Endodermal cell (in vitro differentiated cells): ENCODE measurements around the gene QSOX2. TPM values are rescaled to one million over a fixed set of nuclear protein-coding genes. Genes with fewer than 3 reads are reported as not detected.
"Not testable (repeated sequence)": the region's sequence is repeated elsewhere in the genome, so short reads cannot be mapped to it uniquely, and the experiment has no call there.

Experiments used
- DNase-seq: peaks from one replicate; pipeline ENCODE4 v3.0.0-alpha.2; 2017
- H3K27ac ChIP-seq: 2 replicates; pipeline ENCODE4 v1.5.1; 2013; ENCODE audit warnings: mild to moderate bottlenecking, low read depth, low read length, moderate library complexity
- H3K27me3 ChIP-seq: 2 replicates; pipeline ENCODE4 v1.6.1; 2013; ENCODE audit warnings: mild to moderate bottlenecking, low read length, moderate library complexity; ENCODE audit not compliant: insufficient read depth, control insufficient read depth, poor library complexity, severe bottlenecking
- H3K36me3 ChIP-seq: 2 replicates; pipeline ENCODE4 v1.7.0; 2013; ENCODE audit warnings: mild to moderate bottlenecking, low read length, moderate library complexity; ENCODE audit not compliant: control insufficient read depth, insufficient read depth
- H3K4me1 ChIP-seq: one replicate; pipeline ENCODE4 v1.7.0; 2013; ENCODE audit warnings: low read length; ENCODE audit not compliant: control insufficient read depth, insufficient read depth
- H3K4me3 ChIP-seq: 2 replicates; pipeline ENCODE4 v1.5.1; 2013; ENCODE audit warnings: mild to moderate bottlenecking, low read length, moderate library complexity
- H3K9ac ChIP-seq: 2 replicates; pipeline ENCODE4 v1.6.1; 2013; ENCODE audit warnings: mild to moderate bottlenecking, low read length, moderate library complexity; ENCODE audit not compliant: poor library complexity, severe bottlenecking; ENCODE audit errors: extremely low read depth
- H3K9me3 ChIP-seq: 2 replicates; pipeline ENCODE4 v1.6.1; 2013; ENCODE audit warnings: mild to moderate bottlenecking, low read length, moderate library complexity; ENCODE audit not compliant: control insufficient read depth
- H3K27ac Mint-ChIP-seq: 2 replicates; pipeline ENCODE4 v1.8.0; 2020; ENCODE audit warnings: mixed read lengths
- H3K27me3 Mint-ChIP-seq: 2 replicates; pipeline ENCODE4 v1.8.0; 2021; ENCODE audit warnings: mild to moderate bottlenecking, mixed read lengths; ENCODE audit not compliant: insufficient read depth
- H3K36me3 Mint-ChIP-seq: 2 replicates; pipeline ENCODE4 v1.8.0; 2020; ENCODE audit warnings: low read depth, mixed read lengths
- H3K4me1 Mint-ChIP-seq: 2 replicates; pipeline ENCODE4 v1.8.0; 2020; ENCODE audit warnings: mixed read lengths
- H3K4me3 Mint-ChIP-seq: 2 replicates; pipeline ENCODE4 v1.8.0; 2020; ENCODE audit warnings: mild to moderate bottlenecking, moderate library complexity, mixed read lengths
- H3K9me3 Mint-ChIP-seq: 2 replicates; pipeline ENCODE4 v1.8.0; 2020; ENCODE audit warnings: mild to moderate bottlenecking, mixed read lengths
- WGBS, 2 experiments: methylation state at CpG; one replicate each; pipeline versions ENCODE4 v1.1.5 to v1.1.7; 2013; ENCODE audit warnings: missing lambda C conversion rate in 2 of 2, mixed read lengths in 1 of 2; ENCODE audit not compliant: insufficient coverage in 1 of 2, insufficient read length in 1 of 2; 5-methylcytosine and 5-hydroxymethylcytosine counted together
- total RNA-seq, 2 donors: library from RNA; stranded (reverse); fragmentation: NEBNext Ultra II Directional in 1 of 2; extraction: Animal tissue kit (Norgen Biotek cat#: 25700) in 1 of 2; gene quantifications; 2 replicates in 1 of 2; 3 replicates in 1 of 2; pipeline ENCODE4 v1.2.1, GENCODE V29; 2021
- TF ChIP-seq, protein P1 (sequence below): fragments of 200-600 bp; sonication (generic); conservative IDR thresholded peaks from 2 replicates; pipeline ENCODE4 v1.5.0; 2021; ENCODE audit warnings: antibody characterized with exemption, mild to moderate bottlenecking

Gene QSOX2
- total RNA-seq, 2 donors from 2014 or later, result 22.0 to 26.3 TPM

DNA sequence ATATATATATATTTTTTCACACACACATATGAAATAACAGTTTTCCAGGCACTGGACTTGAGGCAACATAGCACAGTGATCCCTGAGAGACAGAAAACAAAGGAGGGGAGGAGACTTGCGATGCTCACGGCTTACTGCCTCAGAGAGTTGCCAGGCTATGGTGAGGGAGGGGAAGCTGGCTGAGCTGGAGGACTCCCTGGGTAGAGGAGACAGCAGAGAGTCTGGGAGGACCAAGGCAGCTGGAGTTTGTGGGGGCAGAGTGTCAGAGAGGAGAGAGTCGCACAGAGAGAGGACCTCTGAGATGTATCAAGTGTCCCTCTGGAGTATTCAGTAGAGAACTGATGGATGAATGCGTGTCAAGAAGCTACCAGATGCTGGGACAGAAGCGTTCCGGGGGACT, 23.1 kb upstream of the QSOX2 start:
- H3K4me3 Mint-ChIP-seq, result no peak overlapping the region
- H3K4me1 Mint-ChIP-seq, result peaks cover 10% of the 10 kb centered on the region
- Histone ChIP-seq H3K27ac (no peak overlapping the region), H3K27me3 (no peaks in the 10 kb centered on the region), H3K4me1 (peaks cover 5% of the 10 kb centered on the region), H3K4me3 (no peak overlapping the region), H3K9me3 (no peaks in the 10 kb centered on the region), H3K36me3 (no peaks in the 10 kb centered on the region), H3K9ac (no peak overlapping the region)
- TF ChIP-seq, protein P1, sequence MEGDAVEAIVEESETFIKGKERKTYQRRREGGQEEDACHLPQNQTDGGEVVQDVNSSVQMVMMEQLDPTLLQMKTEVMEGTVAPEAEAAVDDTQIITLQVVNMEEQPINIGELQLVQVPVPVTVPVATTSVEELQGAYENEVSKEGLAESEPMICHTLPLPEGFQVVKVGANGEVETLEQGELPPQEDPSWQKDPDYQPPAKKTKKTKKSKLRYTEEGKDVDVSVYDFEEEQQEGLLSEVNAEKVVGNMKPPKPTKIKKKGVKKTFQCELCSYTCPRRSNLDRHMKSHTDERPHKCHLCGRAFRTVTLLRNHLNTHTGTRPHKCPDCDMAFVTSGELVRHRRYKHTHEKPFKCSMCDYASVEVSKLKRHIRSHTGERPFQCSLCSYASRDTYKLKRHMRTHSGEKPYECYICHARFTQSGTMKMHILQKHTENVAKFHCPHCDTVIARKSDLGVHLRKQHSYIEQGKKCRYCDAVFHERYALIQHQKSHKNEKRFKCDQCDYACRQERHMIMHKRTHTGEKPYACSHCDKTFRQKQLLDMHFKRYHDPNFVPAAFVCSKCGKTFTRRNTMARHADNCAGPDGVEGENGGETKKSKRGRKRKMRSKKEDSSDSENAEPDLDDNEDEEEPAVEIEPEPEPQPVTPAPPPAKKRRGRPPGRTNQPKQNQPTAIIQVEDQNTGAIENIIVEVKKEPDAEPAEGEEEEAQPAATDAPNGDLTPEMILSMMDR, result no peak
- no peaks in the 10 kb centered on the region for H3K27me3 Mint-ChIP-seq
- no peaks in the 10 kb centered on the region for H3K9me3 Mint-ChIP-seq
- no peak overlapping the region for H3K27ac Mint-ChIP-seq
- no peak for DNase-seq
- H3K36me3 Mint-ChIP-seq, result no peaks in the 10 kb centered on the region
- 71 to 75% methylated on average over 6 of the region's 6 CpGs for WGBS, 2 experiments

- peaks cover 10% of the 10 kb centered on the region for H3K4me1 Mint-ChIP-seq
- H3K36me3 Mint-ChIP-seq, result no peaks in the 10 kb centered on the region
- no peaks in the 10 kb centered on the region for H3K27me3 ChIP-seq
- H3K4me3 ChIP-seq, result no peak overlapping the region
- H3K27me3 Mint-ChIP-seq, result no peaks in the 10 kb centered on the region
- H3K9me3 Mint-ChIP-seq, result no peaks in the 10 kb centered on the region
- H3K27ac Mint-ChIP-seq, result no peak overlapping the region
- H3K27ac ChIP-seq, result no peak overlapping the region
- H3K36me3 ChIP-seq, result no peaks in the 10 kb centered on the region
- TF ChIP-seq, protein P1, result peak; percentile 51
- peaks cover 5% of the 10 kb centered on the region for H3K4me1 ChIP-seq
- H3K9me3 ChIP-seq, result no peaks in the 10 kb centered on the region
- WGBS, 2 experiments, result 42% methylated on average over 5 of the region's 6 CpGs; no CpG with 5 or more reads in 1 of the 2 experiments
- no peak overlapping the region for H3K9ac ChIP-seq
- peak overlapping the region; percentile 53 for H3K4me3 Mint-ChIP-seq
- peak; percentile 79 for DNase-seq
Observed at GRCh38 chr9:136268318-136268717, 22.7 kb upstream of the QSOX2 start.

DNA sequence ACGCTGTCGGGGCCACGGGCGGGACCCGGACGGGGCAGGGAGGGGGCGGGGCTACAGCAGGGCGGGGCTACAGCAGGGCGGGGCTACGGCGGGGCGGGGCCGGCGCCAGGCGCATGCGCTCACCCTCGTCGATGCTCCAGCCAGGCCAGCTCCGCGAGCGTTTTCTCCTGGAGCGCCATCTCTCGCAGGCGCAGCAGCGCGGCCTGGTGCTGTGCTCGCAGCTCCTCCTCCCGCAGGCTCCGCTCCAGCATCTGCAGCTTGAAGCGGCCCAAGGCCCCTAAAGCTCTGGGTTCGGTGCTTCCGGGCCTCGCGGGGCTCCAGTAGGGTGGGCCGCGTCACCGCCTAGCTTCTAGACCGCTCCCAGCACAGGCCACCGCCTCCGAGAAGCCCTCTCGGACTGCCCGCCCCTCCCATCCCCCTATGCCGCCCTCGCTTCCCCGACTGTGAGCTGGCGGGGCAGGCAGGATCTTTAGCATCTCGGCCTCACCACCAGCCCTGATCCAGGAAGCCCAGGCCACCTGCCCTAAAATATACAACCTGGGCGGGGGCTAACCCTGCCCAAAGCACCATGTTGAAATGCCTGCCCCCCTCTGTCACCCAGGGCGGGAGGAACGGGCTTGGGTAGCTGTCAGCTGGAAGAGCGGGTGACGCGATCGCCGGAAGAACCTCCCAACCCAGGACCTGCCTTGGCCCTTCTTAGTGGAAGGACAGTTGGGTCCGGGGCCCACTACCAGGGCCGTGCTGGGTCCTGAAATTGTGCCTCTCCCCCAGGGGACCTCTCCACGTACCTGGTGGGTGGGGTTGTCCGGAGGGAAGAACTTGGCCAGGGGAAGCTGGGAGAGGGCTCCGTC, 21.9 kb upstream of the QSOX2 start:
- H3K9me3 Mint-ChIP-seq, result no peaks in the 10 kb centered on the region
- Histone ChIP-seq H3K27ac (no peak overlapping the region), H3K36me3 (no peaks in the 10 kb centered on the region), H3K4me1 (peaks cover 5% of the 10 kb centered on the region), H3K9me3 (no peaks in the 10 kb centered on the region), H3K4me3 (peak overlapping the region; percentile 75), H3K27me3 (no peaks in the 10 kb centered on the region), H3K9ac (no peak overlapping the region)
- H3K4me3 Mint-ChIP-seq, result peak overlapping the region; percentile 53
- H3K27ac Mint-ChIP-seq, result no peak overlapping the region
- no peaks in the 10 kb centered on the region for H3K27me3 Mint-ChIP-seq
- H3K4me1 Mint-ChIP-seq, result peaks cover 10% of the 10 kb centered on the region
- TF ChIP-seq, protein P1, result no peak
- DNase-seq, result peak; percentile 95
- WGBS, 2 experiments, result 17 to 30% methylated on average over 24 to 60 of the region's 60 CpGs
- H3K36me3 Mint-ChIP-seq, result no peaks in the 10 kb centered on the region

DNA sequence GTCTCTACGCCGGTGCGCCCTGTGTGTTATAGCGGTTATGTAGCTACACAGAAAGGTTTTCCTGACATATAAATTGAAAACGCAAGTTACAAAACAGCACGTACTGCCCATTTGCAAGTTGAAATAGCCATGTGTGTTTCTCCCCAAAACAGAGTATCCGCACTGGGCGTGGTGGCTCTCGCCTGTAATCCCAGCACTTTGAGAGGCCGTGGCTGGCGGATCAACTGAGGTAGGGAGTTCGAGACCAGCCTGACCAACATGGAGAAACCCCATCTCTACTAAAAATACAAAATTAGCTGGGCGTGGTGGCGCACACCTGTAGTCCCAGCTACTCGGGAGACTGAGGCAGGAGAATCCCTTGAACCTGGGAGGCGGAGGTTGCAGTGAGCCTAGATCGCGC, 21.0 kb upstream of the QSOX2 start:
- not testable (repeated sequence) for H3K27ac Mint-ChIP-seq, H3K27ac ChIP-seq, H3K27me3 Mint-ChIP-seq, H3K36me3 Mint-ChIP-seq, H3K9ac ChIP-seq, H3K36me3 ChIP-seq, H3K4me3 ChIP-seq, H3K27me3 ChIP-seq, H3K9me3 ChIP-seq, H3K9me3 Mint-ChIP-seq, H3K4me1 ChIP-seq, DNase-seq, H3K4me1 Mint-ChIP-seq
- H3K4me3 Mint-ChIP-seq, result peak overlapping the region; percentile 53
- WGBS, 2 experiments, result 87 to 92% methylated on average over 13 to 18 of the region's 18 CpGs
